Measurements from ENCODE around the gene PLEKHG1.

Gene PLEKHG1

DNA sequence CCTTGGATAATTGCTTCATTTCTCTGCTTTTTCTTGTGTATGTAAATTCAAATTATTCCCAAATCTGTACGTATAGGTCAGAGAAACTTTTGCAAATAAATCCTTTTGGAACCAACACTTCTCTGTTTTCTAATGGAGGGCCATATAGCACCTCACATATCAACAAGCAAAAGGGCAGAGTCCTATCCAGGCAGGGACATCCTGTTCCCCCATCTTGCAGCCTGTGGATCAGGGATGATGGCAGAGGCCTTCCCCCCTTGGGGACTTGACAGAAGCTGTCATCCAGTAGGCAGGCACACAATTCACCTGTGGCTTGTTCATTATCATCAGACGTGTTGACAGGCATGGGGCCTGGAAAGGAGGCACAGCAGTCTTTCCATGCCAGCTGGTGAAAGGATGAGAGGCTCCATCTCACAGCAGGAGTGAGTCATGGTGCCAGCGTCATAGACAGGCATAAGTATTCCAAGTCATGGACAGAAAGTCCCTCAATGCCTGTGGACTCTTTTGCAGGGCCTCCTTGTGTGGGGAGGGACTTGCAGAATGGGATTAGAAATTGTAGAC is 31.8 kb upstream of the PLEKHG1 start:
- no peak for TF ChIP-seq OSR1 (CRISPR knock-in tag; IDR thresholded peaks at IDR 0.05)
- no peak for TF ChIP-seq TCF4 (CRISPR knock-in tag; IDR thresholded peaks at IDR 0.05; ENCODE audit: borderline replicate concordance)
- TF ChIP-seq ZC3H10 (CRISPR knock-in tag; IDR thresholded peaks at IDR 0.05), result no peak
- TF ChIP-seq TOX (CRISPR knock-in tag; IDR thresholded peaks at IDR 0.05; ENCODE audit: borderline replicate concordance), result no peak
- TF ChIP-seq ARNTL (CRISPR knock-in tag; IDR thresholded peaks at IDR 0.05; ENCODE audit: borderline replicate concordance, low read depth), result no peak
- no peak for ATAC-seq

DNA sequence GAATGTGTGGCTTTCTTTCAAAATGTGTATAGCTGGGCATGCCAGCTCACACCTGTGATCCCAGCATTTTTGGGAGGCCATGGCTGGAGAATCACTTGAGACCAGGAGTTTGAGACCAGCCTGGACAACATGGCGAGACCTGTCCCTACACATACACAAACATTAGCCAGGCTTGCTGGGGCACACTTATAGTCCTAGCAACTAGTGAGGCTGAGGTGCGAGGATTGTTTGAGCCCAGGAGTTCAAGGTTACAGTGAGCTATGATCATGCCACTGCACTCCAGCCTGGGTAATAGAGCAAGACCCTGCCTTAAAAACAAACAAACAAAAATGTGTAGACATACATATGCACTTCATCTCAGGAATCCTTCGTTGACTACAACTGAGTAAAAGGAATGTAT is 31.1 kb upstream of the PLEKHG1 start:
- ATAC-seq, result no peak

DNA sequence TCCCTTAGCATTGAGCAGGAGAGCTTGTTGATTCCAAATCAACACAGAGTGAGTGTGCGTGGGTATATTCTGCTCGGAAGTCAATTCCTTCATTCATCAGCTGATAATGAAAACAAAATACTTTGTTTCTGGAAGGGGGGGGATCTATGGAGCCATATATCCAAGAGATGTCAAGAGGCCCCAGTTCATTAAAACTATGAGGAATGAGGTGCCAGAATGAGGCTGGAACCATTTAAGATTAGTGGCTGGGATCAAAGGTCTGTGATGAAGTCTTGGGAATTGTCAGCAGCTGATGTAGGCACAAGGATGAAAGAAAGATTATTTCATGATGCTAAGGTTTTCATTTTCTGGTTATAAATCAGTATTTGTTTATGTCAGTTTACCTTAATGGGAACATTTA is 30.5 kb upstream of the PLEKHG1 start:
- no peak for ATAC-seq
- TF ChIP-seq PPARA (CRISPR knock-in tag; IDR thresholded peaks at IDR 0.05; ENCODE audit: borderline replicate concordance) (no peak), ZFP30 (CRISPR knock-in tag; IDR thresholded peaks at IDR 0.05) (no peak), BACH2 (CRISPR knock-in tag; IDR thresholded peaks at IDR 0.05; ENCODE audit: borderline replicate concordance) (no peak), ESRRG (CRISPR knock-in tag; IDR thresholded peaks at IDR 0.05) (no peak), RARB (CRISPR knock-in tag; IDR thresholded peaks at IDR 0.05) (no peak), GLIS3 (CRISPR knock-in tag; IDR thresholded peaks at IDR 0.05) (no peak), OSR1 (CRISPR knock-in tag; IDR thresholded peaks at IDR 0.05) (no peak), CSDC2 (CRISPR knock-in tag; IDR thresholded peaks at IDR 0.05) (no peak), ZNF8 (CRISPR knock-in tag; IDR thresholded peaks at IDR 0.05) (no peak), ZC3H10 (CRISPR knock-in tag; IDR thresholded peaks at IDR 0.05) (no peak), ZFP3 (CRISPR knock-in tag; IDR thresholded peaks at IDR 0.05) (no peak)
- TF ChIP-seq, protein P1, sequence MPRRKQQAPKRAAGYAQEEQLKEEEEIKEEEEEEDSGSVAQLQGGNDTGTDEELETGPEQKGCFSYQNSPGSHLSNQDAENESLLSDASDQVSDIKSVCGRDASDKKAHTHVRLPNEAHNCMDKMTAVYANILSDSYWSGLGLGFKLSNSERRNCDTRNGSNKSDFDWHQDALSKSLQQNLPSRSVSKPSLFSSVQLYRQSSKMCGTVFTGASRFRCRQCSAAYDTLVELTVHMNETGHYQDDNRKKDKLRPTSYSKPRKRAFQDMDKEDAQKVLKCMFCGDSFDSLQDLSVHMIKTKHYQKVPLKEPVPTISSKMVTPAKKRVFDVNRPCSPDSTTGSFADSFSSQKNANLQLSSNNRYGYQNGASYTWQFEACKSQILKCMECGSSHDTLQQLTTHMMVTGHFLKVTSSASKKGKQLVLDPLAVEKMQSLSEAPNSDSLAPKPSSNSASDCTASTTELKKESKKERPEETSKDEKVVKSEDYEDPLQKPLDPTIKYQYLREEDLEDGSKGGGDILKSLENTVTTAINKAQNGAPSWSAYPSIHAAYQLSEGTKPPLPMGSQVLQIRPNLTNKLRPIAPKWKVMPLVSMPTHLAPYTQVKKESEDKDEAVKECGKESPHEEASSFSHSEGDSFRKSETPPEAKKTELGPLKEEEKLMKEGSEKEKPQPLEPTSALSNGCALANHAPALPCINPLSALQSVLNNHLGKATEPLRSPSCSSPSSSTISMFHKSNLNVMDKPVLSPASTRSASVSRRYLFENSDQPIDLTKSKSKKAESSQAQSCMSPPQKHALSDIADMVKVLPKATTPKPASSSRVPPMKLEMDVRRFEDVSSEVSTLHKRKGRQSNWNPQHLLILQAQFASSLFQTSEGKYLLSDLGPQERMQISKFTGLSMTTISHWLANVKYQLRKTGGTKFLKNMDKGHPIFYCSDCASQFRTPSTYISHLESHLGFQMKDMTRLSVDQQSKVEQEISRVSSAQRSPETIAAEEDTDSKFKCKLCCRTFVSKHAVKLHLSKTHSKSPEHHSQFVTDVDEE (CRISPR knock-in tag; IDR thresholded peaks at IDR 0.05), result no peak
- TF ChIP-seq, protein P2, sequence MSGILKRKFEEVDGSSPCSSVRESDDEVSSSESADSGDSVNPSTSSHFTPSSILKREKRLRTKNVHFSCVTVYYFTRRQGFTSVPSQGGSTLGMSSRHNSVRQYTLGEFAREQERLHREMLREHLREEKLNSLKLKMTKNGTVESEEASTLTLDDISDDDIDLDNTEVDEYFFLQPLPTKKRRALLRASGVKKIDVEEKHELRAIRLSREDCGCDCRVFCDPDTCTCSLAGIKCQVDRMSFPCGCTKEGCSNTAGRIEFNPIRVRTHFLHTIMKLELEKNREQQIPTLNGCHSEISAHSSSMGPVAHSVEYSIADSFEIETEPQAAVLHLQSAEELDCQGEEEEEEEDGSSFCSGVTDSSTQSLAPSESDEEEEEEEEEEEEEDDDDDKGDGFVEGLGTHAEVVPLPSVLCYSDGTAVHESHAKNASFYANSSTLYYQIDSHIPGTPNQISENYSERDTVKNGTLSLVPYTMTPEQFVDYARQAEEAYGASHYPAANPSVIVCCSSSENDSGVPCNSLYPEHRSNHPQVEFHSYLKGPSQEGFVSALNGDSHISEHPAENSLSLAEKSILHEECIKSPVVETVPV (CRISPR knock-in tag; IDR thresholded peaks at IDR 0.05), result no peak
- TF ChIP-seq, protein P3, sequence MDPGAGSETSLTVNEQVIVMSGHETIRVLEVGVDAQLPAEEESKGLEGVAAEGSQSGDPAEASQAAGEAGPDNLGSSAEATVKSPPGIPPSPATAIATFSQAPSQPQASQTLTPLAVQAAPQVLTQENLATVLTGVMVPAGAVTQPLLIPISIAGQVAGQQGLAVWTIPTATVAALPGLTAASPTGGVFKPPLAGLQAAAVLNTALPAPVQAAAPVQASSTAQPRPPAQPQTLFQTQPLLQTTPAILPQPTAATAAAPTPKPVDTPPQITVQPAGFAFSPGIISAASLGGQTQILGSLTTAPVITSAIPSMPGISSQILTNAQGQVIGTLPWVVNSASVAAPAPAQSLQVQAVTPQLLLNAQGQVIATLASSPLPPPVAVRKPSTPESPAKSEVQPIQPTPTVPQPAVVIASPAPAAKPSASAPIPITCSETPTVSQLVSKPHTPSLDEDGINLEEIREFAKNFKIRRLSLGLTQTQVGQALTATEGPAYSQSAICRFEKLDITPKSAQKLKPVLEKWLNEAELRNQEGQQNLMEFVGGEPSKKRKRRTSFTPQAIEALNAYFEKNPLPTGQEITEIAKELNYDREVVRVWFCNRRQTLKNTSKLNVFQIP (CRISPR knock-in tag; IDR thresholded peaks at IDR 0.05; ENCODE audit: borderline replicate concordance, low read depth), result no peak

More for the DNA sequence above, 31.1 kb upstream of the PLEKHG1 start:
- TF ChIP-seq PPARA (CRISPR knock-in tag; IDR thresholded peaks at IDR 0.05; ENCODE audit: borderline replicate concordance), result no peak
- TF ChIP-seq, protein P4, sequence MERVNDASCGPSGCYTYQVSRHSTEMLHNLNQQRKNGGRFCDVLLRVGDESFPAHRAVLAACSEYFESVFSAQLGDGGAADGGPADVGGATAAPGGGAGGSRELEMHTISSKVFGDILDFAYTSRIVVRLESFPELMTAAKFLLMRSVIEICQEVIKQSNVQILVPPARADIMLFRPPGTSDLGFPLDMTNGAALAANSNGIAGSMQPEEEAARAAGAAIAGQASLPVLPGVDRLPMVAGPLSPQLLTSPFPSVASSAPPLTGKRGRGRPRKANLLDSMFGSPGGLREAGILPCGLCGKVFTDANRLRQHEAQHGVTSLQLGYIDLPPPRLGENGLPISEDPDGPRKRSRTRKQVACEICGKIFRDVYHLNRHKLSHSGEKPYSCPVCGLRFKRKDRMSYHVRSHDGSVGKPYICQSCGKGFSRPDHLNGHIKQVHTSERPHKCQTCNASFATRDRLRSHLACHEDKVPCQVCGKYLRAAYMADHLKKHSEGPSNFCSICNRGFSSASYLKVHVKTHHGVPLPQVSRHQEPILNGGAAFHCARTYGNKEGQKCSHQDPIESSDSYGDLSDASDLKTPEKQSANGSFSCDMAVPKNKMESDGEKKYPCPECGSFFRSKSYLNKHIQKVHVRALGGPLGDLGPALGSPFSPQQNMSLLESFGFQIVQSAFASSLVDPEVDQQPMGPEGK (CRISPR knock-in tag; IDR thresholded peaks at IDR 0.05; ENCODE audit: borderline replicate concordance), result no peak
- no peak for TF ChIP-seq ARNTL (CRISPR knock-in tag; IDR thresholded peaks at IDR 0.05; ENCODE audit: borderline replicate concordance, low read depth)
- TF ChIP-seq, protein P1 (CRISPR knock-in tag; IDR thresholded peaks at IDR 0.05), result no peak
- no peak for TF ChIP-seq ZFP30 (CRISPR knock-in tag; IDR thresholded peaks at IDR 0.05)
- TF ChIP-seq TCF4 (CRISPR knock-in tag; IDR thresholded peaks at IDR 0.05; ENCODE audit: borderline replicate concordance), result no peak
- no peak for TF ChIP-seq ZNF70 (CRISPR knock-in tag; IDR thresholded peaks at IDR 0.05)
- TF ChIP-seq, protein P5, sequence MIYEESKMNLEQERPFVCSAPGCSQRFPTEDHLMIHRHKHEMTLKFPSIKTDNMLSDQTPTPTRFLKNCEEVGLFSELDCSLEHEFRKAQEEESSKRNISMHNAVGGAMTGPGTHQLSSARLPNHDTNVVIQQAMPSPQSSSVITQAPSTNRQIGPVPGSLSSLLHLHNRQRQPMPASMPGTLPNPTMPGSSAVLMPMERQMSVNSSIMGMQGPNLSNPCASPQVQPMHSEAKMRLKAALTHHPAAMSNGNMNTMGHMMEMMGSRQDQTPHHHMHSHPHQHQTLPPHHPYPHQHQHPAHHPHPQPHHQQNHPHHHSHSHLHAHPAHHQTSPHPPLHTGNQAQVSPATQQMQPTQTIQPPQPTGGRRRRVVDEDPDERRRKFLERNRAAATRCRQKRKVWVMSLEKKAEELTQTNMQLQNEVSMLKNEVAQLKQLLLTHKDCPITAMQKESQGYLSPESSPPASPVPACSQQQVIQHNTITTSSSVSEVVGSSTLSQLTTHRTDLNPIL (CRISPR knock-in tag; IDR thresholded peaks at IDR 0.05; ENCODE audit: low read depth), result no peak
- TF ChIP-seq BACH2 (CRISPR knock-in tag; IDR thresholded peaks at IDR 0.05; ENCODE audit: borderline replicate concordance), result no peak
- TF ChIP-seq CSDC2 (CRISPR knock-in tag; IDR thresholded peaks at IDR 0.05), result no peak
- TF ChIP-seq TOX (CRISPR knock-in tag; IDR thresholded peaks at IDR 0.05; ENCODE audit: borderline replicate concordance), result no peak
